GM06990 (cell line): ENCODE data around the gene AGL.
"Not testable (repeated sequence)": the region's sequence is repeated elsewhere in the genome, so short reads cannot be mapped to it uniquely, and the experiment has no call there.

Source experiments
- DNase-seq: peaks from one replicate; pipeline ENCODE4 v3.0.0-alpha.2; 2011; ENCODE audit not compliant: insufficient read length; ENCODE audit errors: extremely low read depth
- H3K27me3 ChIP-seq: replicated peaks from 2 replicates; pipeline ENCODE4 v1.6.0; 2011; ENCODE audit warnings: low read length; ENCODE audit not compliant: control insufficient read depth, insufficient read depth
- H3K36me3 ChIP-seq: 2 replicates; pipeline ENCODE4 v1.5.1; 2011; ENCODE audit warnings: low read length; ENCODE audit not compliant: control insufficient read depth, insufficient read depth
- H3K4me3 ChIP-seq: replicated peaks from 2 replicates; pipeline ENCODE4 v1.5.1; 2011; ENCODE audit warnings: low read depth, mild to moderate bottlenecking, control low read depth, low read length
- TF ChIP-seq, protein P1 (sequence below): IDR thresholded peaks from 2 replicates; pipeline ENCODE4 v1.5.1; 2011; ENCODE audit warnings: low read length, control low read depth, mild to moderate bottlenecking, inconsistent platforms; ENCODE audit not compliant: insufficient read depth, poor library complexity, severe bottlenecking

The AGL gene

DNA sequence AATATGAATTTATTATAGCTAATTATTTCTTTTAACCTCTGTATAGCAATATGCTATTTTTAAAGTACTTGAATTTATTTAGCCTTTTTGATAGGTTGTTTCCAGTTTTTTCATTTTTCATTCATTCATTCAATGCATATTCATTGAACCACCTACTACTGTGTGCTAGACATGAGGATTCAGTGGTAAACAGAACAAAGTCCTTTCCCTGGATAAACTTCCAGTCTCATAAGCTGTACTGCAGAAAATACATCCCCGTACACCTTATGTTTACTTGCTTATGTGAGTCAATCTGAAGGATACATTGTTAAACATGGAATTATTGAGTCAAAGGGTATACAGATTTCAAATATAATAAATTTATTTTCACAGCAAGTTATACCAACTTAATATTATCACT is 21.9 kb downstream of the AGL start:
- H3K4me3 ChIP-seq, result no peak overlapping the region
- TF ChIP-seq, protein P1, sequence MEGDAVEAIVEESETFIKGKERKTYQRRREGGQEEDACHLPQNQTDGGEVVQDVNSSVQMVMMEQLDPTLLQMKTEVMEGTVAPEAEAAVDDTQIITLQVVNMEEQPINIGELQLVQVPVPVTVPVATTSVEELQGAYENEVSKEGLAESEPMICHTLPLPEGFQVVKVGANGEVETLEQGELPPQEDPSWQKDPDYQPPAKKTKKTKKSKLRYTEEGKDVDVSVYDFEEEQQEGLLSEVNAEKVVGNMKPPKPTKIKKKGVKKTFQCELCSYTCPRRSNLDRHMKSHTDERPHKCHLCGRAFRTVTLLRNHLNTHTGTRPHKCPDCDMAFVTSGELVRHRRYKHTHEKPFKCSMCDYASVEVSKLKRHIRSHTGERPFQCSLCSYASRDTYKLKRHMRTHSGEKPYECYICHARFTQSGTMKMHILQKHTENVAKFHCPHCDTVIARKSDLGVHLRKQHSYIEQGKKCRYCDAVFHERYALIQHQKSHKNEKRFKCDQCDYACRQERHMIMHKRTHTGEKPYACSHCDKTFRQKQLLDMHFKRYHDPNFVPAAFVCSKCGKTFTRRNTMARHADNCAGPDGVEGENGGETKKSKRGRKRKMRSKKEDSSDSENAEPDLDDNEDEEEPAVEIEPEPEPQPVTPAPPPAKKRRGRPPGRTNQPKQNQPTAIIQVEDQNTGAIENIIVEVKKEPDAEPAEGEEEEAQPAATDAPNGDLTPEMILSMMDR, result no peak
- no peaks in the 10 kb centered on the region for H3K36me3 ChIP-seq
- no peak for DNase-seq
- H3K27me3 ChIP-seq, result no peaks in the 10 kb centered on the region

DNA sequence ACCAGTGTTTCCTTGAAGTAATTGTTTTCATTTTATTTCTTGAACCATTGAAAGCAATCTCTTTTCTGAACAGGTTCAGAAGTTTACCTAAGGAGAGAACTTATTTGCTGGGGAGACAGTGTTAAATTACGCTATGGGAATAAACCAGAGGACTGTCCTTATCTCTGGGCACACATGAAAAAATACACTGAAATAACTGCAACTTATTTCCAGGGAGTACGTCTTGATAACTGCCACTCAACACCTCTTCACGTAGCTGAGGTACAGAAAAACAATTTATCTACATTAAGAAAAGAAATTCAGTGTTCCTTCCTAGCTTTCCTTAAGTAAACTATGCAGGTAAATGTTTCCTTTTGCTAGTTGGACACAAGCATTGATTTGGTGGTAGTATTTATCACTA is 27.4 kb downstream of the AGL start:
- Histone ChIP-seq H3K36me3 (peaks cover 2% of the 10 kb centered on the region; the same call in 1 of the 2 replicates), H3K4me3 (no peak overlapping the region), H3K27me3 (no peaks in the 10 kb centered on the region)
- TF ChIP-seq, protein P1, result no peak
- DNase-seq, result no peak

DNA sequence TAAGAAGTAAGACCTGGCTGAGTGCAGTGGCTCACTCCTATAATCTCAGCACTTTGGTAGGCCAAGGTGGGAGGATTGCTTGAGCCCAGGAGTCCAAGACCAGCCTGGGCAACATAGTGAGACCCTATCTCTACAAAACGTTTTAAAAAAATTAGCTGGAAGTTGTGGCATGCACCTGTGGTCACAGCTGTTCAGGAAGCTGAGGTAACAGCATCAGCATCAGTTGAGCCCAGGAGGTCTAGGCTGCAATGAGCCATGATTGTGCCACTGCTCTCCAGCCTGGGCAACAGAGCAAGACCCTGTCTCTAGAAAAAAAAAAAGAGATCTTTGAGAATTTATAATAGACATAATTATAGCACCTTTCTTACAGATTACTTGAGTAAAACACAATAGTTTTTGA is 36.0 kb downstream of the AGL start:
- H3K27me3 ChIP-seq, result no peaks in the 10 kb centered on the region
- peaks cover 2% of the 10 kb centered on the region; the same call in 1 of the 2 replicates for H3K36me3 ChIP-seq
- no peak overlapping the region for H3K4me3 ChIP-seq
- TF ChIP-seq, protein P1, result no peak
- DNase-seq, result no peak

DNA sequence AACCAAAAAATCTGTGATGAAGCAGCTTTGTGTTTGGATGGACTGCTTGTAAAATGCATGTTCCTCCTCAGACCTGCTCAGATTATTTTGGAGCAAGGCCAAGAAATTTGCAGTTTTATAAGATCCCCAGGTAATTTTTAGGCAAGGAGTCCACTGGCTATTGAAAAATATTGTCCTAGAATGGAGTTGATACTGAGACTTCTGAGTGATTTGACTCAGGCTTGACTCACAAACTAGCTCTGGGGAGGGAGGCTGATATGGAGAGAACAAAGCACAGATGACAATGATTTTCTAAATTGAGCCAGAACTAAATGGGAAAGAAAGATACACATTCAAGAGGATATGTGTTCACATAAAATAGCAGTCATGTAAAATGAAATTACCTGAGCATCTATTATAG is 36.7 kb downstream of the AGL start:
- H3K36me3 ChIP-seq, result no peaks in the 10 kb centered on the region; the same call in 1 of the 2 replicates
- no peak for DNase-seq
- TF ChIP-seq, protein P1, result no peak
- no peak overlapping the region for H3K4me3 ChIP-seq
- no peaks in the 10 kb centered on the region for H3K27me3 ChIP-seq

DNA sequence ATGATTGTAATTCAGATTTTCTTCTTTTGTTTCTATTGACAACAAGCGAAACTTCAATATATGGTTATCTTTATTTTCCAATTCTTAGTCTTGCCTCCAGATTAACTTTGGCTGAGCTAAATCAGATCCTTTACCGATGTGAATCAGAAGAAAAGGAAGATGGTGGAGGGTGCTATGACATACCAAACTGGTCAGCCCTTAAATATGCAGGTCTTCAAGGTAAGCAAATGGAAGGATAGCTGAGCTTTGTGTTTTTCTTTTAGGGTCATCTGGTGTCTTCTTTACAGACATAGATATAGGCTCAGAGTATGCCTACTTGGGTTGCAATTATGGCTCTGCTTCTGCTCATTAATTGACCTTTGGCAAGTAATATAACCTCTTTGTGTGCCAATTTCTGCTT is 37.7 kb downstream of the AGL start:
- Histone ChIP-seq H3K4me3 (no peak overlapping the region), H3K27me3 (no peaks in the 10 kb centered on the region), H3K36me3 (no peaks in the 10 kb centered on the region; the same call in 1 of the 2 replicates)
- DNase-seq, result no peak
- TF ChIP-seq, protein P1, result no peak

DNA sequence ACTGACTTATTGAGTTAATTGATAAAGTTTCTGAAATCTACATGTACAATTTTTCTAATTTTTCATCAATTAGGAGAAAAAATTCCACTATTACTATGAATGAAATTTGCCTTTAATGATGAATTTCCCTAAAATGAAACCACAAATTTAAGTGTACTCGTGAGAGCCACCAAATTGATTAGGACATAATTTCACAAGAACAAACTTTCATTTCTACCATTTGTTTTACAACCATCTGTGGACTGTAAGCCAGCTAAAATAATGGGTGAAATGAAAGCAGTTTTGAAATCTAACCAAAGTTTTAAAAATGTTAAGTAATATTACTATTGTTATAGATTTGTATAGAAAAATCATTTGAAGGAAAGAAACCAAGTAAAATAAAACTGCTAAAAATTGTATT is 41.8 kb downstream of the AGL start:
- H3K4me3 ChIP-seq, result no peak overlapping the region
- DNase-seq, result no peak
- TF ChIP-seq, protein P1, result no peak
- no peaks in the 10 kb centered on the region for H3K27me3 ChIP-seq
- H3K36me3 ChIP-seq, result no peaks in the 10 kb centered on the region; the same call in 1 of the 2 replicates

DNA sequence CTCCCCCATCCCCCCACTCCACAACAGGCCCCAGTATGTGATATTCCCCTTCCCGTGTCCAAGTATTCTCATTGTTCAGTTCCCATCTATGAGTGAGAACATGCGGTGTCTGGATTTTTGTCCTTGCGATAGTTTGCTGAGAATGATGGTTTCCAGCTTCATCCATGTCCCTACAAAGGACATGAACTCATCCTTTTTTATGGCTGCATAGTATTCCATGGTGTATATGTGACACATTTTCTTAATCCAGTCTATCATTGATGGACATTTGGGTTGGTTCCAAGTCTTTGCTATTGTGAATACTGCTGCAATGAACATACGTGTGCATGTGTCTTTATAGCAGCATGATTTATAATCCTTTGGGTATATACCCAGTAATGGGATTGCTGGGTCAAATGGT is 53.1 kb downstream of the AGL start:
- not testable (repeated sequence) for H3K4me3 ChIP-seq, DNase-seq, H3K36me3 ChIP-seq, H3K27me3 ChIP-seq
